SIG-M5 treated with dmso at 0.1 percent for 504 hours (cell line): ENCODE data around the gene DLGAP5.

ENCODE experiments used
- DNase-seq: peaks from one replicate; lab custom pipeline; 2025; ENCODE audit not compliant: unreplicated experiment; lab: John Stamatoyannopoulos, UW

DLGAP5 gene

DNA sequence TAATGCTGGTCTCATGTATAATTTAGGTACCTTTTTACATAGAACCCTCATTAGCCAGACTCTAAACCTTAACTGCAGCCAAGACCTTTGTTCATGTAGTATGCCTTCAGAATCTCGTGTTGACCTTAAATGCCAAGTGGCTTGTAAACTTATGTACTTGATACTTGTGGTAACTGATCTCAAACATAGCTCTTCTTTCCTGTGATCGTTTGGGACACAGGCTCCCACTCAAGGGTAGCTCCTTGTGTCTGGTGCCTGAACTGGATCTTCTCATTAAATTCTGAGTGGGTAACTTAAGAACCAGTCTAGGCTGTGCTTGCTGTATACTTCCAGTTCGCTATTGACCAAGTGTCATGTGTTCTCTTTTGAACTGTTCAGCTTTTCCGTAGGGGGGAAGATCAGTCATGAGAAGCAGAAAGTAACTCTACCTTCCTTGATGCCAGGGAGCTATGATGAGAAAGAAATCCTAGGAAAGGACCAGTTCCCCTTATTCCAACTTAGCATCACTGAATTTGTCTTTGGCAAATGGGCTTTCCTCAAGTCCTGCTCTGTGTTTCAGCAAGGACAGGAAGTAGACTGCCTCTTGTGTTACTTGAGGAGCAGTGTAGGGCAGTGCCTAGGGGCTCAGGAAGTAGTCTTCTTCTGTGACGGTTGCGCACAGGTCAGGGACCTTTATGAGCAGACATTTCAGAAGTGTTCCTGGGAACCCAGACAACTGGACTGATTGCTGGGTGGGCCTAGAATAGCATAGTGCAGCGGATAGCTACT is 59.8 kb downstream of the DLGAP5 start:
- no peak for DNase-seq

DNA sequence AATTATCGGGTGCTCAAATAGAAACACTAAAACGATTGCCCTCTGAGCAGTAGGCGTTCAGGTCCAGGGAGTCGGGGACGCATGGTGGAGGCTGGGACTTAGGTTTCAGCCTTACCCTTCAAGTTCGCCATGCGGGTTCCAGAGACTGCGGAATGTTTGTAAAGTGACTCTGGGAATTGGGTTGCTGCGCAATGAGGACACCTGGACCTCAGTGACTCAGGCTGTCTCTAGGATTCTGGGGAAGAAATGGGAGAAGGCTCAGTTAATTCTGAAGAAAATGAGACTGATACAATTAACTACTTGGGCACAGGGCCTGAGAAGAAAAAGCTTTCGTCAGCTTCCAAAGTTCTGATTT is 61.2 kb downstream of the DLGAP5 start:
- DNase-seq = no peak

DNA sequence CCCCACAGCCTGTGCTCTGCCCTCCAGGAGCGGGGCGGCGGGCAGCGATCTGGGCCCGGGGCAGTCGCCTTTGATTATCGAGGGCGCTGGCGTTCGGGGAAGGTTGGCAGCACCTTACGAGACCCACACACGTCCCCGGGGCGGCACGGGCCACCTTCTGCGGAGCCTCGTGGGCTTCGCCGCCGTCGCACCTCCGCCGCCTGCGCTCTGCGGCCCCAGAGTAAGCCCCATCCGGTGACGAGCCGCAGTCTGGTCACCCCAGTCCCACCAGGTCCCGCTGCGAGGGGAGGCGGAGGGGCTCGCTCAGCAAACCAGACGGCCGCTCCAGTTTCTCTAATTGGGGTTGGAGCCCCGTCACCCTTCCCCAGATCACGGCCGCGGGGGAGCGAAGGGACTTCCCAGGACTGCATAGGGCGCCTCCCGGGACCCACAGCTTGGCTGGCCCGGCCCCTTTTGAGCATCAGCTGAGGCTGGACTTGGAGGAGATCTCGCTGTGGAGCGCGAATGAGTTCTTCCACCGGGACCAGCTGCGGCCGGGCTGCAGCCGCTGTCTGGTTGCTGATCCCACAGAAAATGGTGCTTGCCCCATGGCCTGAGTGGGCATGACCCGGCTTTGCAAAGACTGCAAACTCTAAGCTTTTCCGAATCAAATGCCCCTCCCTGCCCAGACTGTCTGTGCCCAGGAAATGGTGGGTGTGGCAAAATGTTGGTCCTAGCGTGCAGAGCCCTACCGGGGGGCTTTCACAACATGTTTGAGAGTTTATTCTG is 61.8 kb downstream of the DLGAP5 start:
- no peak for DNase-seq

DNA sequence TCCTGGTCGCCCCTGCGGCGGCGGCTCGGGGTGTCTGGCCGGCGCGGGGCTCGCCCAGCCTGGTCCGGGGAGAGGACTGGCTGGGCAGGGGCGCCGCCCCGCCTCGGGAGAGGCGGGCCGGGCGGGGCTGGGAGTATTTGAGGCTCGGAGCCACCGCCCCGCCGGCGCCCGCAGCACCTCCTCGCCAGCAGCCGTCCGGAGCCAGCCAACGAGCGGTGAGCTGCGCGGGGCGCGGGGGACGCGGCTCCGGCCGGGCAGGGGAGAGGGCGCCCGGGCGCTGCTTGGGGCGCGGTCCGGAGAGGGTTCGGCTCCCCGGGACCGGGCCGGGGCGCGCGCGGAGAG is 62.3 kb downstream of the DLGAP5 start, which contains the start of gene LGALS3:
LGALS3 (plus strand) TSS at position 167 of the 342 bp plus-strand sequence. CDS start 8,122 bp downstream, outside the sequence.
- DNase-seq = no peak

DNA sequence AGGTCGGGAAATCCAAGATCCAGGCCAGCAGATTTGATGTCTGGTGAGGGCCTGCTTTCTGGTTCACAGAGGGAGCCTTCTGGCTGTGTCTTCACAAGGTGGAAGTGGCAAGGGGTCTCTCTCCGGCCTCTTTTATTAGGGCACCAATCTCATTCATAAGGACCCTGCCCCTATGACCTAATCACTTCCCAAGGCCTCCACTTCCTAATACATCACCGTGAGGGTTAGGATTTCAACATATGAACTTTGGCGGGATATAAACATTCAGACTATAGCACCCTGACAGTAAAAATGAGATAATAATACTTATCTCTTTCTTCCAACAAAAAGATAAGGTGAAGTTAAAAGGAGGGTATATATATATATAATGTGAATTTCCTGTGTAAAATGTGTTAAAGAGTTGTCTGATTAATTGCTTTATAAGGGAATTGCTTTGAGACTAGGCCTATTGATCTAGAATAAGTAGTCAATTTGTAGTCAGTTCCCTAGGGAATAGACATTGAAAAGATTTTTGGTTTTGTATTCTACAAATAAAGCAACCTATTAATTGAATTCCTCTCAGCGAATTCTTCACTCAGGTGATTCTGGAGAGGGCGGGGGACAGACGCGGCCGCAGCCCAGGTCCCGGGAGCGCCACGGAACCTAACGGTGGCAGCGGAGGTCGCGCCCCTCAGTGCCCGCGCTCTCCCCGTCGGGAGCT is 62.8 kb downstream of the DLGAP5 start:
- no peak for DNase-seq

DNA sequence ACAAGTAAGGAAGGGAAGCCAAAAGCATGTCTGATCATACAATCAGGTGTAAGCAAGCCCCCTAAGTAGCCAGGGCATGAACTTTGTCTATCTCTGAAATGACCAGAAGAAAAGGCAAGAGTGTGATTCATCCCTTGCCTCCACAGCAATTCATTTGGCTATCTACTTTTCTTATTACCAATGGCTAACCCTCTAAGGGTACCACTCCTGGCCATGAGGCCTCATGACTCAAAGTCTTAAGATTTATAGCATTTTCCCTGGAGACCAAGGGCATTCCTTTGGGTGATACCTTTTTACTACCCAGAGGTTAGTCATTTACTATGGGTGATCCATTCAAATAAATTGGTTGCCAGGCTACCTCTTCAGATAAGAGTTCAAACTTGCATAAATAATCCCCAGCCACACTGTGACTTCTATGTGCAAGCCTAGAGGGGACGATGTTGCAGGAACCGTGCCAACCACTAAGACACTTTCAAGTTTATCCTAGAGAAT is 63.9 kb downstream of the DLGAP5 start:
- no peak for DNase-seq

DNA sequence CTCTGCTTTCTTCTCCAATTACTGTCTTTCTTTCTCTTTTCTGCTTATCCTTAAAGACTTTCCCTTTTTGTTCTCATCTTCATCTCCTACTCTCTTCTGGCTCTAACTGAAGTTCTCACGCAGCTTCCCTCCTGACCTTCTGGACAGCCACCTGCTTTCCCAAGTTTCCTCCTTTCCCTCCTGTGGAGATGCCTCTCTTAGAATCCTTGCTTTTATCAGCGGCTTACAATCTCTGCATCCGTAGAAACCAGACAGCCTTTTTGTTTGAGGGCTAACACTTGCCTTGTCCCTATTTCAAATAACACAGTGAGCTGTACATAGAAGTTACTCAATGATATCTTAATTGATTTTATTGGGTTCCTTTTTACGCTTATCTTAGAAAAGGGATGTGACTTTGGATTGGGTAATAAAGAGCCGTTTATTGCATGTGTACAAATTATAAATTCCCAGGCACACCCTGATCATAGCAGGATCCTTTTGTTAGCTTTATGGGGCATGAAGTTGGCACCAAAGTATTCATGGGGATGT is 64.4 kb downstream of the DLGAP5 start:
- peak; percentile 64 for DNase-seq

DNA sequence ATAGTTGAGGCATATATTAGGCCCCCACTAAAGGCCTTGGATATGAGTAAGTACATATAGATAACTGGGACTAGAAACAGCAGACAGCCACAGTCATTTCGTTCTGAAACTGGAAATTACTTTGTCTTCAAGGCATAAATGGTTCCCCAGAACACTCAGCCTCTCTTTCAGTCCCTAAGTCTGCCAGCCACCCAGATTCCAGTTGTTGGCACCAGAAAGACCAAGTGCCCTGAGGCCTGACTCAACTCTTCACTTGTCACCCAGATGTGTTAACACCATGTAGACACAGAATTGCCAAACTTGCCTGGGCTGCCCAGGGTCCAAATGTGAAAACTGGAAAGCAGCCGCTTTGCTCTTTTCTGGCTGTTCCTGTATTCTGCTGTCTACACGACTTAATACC is 65.4 kb downstream of the DLGAP5 start:
- DNase-seq = no peak

DNA sequence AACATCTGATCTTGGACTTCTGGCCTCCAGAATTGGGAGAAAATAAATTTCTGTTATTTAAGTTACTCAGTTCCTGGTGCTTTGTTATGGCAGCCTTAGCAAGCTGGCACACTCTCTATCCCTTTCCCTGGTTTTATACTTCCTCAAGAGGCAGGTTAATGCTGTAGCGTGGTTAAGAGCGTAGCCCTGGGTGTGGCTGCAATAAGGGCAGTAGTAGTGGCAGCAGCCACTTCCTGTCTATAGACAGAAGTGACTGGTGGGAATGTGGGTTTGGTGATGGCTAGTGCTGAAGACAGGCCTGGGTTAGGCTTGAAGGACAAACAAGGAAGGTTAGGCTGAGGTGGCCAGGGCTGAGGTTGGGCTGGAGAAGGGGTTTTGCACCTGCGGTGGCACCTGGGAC is 66.0 kb downstream of the DLGAP5 start:
- peak; percentile 61 for DNase-seq

DNA sequence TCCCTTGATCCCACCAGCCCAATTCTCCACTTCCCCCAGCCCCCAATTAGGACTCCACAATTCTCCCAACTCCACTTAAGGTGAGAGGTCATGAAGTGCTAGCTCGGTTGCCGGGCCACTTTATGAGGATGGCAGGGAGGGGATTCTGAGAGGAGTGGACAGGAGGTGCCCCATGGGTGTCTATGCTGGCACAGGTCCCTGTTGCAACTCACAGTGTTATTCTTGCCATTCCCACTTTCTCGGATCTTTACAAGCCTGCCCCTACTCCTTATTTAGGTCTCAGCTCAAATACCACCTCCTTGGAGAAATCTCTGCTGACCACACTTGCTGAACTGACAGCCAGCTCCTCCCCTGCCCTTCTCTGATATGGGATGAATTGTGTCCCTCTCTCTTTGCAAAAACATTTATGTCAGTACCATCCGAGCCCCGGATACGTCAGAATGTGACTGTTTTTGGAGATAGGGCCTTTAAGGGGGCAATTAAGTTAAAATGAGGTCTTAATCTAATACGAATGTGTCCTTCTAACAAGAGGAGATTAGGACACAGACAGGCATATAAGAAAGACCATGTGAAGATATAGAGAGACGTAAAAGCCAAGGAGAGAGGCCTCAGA is 66.5 kb downstream of the DLGAP5 start:
- DNase-seq = no peak

DNA sequence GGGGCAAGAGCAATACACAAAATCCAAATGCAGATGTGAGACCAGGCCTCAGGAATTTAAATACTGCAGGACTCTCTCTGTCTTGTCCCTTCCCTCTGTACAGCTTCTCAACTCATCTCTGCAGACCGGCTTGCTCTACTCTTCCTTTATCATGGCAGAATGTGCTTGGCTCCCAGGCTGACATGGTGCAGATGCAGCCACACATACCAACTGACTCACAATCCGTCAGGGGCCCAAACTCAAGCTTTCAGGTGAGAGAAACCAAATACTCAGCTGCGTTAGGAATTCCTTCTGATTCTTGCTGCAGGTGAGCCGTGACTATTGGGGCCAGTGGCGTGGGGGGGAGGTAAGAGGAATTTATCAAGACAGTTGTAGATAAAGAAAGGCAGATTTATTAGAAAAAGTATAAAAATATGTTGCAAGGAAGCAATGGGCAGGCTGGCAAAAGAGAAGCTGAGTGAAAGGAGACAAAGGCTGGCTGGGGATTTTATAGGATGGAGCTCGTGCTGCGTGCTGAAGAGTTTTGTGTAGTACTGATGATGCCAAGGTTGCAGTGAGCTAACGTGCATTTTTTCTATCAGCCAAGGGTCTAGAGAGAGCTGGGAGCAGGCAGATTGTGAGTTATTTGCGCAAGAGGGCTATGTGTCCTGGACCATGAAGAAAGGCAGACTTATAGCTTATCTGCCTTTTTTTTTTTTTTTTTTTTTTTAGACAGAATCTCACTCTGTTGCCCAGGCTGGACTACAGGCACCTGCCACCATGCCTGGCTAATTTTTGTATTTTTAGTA is 67.3 kb downstream of the DLGAP5 start:
- DNase-seq = no peak

DNA sequence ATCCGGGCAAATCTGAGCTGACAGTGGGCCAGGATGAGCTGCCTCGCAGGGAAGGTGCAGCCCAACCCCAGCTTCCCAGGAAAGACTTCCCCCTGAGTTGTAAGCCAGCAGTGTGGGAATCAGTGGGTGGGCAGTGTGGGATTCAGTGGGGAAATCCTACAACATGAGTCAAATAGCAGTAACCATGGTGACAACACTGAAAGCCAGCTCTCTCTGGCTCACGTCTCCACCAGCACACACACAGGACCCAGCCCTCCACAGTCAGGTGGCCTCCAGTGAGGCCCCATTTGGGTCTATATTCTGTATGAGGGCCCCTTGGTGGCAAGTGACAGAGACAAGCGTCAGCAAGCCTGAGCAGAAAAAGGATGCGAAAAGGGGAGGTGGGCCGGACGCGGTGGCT is 68.3 kb downstream of the DLGAP5 start:
- no peak for DNase-seq

DNA sequence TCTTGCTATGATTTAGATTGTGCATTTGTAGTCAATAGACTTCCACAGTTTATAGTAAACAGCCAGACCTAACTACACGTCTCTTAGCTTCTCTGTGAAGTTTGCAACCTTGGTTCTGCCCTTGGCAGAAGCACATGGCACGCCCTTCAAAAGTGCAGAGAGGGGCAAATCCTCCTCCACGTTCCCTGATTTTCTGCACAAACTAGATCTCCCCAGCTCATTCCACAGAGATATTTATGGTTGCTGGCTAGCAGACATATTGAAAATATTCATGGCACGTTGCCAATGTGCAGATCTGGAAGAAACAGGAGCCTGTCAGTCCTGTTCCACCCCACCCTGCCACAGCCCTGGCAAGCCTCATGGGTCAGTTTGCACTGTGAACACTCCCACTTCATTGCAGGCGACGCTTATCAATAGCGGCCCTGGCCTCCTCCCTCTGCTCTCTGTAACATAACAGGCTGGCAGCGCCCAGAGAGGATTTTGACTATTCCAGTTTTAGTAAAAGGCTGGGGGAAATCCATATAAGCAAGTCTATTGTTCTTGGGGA is 68.9 kb downstream of the DLGAP5 start:
- peak; percentile 45 for DNase-seq

DNA sequence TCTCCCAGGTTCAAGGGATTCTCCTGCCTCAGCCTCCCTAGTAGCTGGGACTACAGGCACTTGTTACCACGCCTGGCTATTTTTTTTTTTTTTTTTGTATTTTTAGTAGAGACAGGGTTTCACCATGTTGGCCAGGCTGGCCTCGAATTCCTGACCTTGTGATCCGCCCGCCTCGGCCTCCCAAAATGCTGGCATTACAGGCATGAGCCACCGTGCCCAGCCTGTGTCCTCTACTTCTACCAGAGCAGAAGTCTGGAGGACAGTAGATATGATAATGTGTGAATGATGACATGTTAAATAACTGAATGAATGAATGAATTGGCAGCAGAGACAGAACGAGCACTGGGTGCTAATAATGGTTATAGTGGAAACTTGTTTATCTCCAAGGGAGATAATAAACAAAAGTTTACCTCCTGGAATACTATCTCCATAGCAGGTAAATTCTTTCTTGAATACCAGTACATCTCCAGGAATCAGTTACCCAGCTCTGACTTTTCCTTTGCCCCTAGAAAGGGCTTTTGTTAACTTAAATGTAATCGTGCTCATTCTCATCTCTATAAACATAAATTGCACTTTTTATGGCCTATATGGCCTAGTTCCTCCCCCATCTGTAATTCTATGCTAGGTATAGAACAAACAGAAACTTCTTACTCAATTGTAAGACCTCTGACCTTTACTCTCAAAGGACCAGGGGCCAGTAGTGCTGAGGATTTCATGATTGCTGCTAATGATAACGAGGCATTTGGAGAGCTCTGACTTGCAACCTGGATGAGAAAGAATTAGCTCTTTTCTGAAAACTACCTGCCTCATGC is 69.6 kb downstream of the DLGAP5 start:
- no peak for DNase-seq

DNA sequence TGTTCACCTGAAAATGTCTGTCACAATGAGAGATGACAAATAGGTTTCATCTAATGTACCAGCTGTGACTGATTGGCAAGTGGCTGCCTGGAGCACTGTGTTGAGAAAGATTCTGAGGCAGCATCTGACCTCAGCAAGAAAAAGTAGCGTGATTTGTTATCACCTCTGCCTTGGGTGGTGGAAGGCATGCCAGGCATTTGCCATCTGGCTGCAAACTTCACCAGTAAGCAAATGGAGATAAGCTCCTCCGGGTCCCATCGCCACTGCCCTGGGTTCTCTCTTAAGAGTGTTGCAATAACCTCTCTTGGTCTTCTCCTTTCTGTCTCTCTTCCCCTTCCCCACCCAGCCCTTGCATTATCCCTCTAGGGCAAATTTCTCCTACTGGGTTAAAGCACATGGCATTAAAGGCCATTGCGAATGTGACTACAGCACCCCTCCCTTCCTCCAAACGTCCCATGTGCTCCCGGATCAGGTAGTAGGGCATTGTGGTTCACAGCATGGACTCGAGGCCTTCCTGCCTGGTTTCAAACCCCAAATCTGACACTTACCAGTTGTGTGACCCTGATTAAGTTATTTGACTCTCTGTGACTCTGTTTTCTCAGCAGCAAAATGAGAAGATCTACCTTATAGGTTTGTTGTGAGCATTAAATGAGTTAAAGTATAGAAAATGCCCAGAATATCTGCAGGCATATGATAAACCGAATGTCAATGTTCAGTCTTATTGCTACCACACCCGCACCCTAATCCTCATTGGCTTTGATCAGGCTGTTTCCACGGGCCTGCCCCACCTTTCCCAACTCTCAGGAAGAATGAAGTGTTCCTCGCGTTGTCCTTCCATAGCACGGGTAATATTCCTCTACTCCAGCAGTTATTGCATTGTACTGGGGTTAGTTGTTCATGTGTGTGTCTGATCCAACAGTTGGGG is 70.6 kb downstream of the DLGAP5 start:
- DNase-seq = peak; percentile 76

DNA sequence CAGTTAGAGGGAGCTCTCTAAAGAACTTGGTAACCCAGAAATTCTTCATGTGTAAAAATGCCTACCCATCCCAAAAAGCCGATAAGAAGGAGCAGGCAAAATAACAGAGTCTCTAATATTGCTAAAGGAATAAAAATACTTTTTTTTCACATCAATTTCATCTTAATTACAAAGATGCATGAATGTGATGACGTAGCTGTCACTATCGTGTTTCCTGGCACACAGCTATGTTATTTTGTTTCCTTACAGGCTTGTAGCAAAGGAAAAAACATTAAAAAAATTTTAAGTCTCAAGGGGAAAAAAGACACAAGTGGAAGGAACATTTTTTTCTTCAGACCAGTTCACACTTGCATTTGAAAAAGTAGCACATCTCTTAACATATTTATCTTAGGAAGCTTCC is 72.6 kb downstream of the DLGAP5 start:
- no peak for DNase-seq

DNA sequence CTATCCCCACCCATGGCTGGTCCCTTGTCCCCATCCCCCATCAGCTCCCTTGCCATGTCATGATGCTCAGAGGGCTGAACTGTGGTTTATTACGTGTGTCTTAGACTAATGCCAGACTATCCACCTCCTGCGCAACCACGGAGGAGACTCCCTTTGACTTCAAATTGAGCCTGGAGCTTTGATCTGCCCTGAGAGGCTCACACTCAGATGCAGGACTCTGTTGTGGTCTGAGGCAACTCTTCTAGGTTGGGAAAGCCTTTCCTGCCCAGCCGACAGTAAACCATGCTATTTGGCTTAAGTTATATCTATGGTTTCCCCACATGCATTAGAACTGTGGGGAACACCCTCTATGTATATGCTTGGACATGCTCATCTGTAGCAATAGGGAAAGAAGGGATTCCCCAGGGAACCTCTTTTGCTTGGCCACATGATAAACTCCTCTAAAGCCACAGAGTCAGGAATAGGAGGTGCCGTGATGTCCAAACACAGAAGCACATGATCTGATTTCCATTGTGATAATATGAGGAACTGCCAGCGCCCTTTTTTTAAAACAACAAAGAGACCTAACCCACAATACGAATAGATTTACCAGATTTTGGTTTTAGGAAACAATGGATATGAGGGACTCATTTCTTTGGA is 73.5 kb downstream of the DLGAP5 start:
- peak; percentile 68 for DNase-seq
